ENCODE data around the gene DCAF15.
"Not testable (repeated sequence)": the region's sequence is repeated elsewhere in the genome, so short reads cannot be mapped to it uniquely, and the experiment has no call there.

Gene DCAF15

DNA sequence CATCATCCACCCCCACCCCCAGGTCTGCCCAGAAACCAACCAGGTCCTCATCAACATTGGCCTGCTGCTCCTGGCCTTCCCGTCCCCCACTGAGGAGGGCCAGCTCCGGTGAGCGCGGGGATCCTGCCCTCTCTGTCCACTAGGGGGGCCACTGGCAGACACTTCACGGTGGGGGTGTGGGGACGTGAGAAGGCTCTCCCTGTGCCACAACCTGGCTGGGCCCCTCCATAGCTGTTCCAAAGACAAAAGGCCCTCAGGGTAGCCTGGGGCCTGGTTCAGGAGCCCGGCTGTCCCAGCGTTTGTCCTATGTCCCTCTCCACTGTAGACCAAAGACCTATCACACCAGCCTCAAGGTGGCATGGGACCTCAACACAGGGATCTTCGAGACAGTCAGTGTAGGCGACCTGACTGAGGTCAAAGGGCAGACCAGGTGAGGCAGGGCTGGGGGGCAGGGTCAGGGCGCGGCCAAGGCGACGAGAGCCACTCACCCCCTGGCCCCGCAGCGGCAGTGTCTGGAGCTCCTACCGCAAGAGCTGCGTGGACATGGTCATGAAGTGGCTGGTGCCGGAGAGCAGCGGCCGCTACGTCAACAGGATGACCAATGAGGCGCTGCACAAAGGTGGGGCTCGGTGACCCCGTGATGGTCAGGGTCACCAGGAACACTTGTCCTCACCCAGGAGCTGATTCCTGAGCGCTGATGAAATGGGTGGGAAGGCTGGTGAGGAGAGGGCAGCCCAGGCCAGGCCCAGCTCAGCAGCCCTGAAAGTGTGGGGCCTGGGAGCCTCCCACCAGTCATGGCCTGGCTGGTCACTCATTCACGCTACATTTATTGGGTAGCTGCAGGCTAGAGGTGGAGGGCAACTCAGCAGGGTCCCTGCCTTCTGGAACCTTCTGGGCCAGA is 7.9 kb downstream of the DCAF15 start:
- H3K9ac ChIP-seq (ENCODE audit: low read depth, low read length), result no peak overlapping the region
- H3K36me3 ChIP-seq (ENCODE audit: insufficient read depth, low read length), result peaks cover 20% of the 10 kb centered on the region
- H3K9me3 ChIP-seq (ENCODE audit: control insufficient read depth, insufficient read depth, low read length), result no peaks in the 10 kb centered on the region
- no peaks in the 10 kb centered on the region; the same call in 1 of the 2 replicates for H3K4me1 ChIP-seq (ENCODE audit: insufficient read depth, low read length)

DNA sequence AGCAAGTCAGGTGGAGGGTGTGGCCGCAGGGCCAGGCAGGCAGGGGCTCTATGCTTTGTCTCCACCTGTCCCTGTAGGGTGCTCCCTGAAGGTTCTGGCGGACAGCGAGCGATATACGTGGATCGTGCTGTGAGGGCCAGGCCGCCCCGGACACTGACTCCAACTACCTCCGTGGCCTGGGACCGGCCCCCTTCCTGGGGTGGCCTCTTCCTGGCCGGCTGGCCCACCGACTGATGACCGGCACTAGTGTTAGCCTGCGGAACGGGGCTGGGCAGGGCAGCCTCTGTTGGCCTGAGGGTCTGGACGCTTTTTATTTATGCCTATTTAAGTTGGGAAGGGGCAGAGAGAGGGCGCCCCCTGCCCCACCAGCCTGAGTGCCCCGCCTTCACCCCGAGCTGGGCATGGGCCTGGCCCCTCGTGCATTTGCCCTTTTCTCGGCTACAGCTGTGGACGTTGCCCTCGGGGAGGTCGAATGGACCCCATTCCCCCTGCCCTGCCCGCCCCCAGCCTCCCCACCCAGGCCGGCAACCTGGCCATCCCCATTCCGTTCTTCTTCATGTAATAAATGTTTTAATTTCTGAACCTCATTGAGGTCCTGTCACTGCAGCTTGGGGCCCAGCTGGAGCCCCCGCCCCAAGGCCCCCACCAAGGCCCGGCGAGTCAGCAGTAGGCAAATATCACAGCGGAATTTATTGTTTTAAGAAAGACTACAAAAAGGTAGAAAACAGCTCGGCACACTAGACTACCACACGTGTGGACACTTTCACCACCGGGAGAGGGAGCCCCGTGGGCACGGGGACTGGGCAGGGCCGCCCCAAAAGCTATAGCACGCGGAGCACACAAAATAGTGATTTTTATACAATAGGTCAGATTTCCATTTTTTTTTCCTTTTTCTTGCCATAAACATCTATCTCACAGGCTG is 8.8 kb downstream of the DCAF15 start:
- no peaks in the 10 kb centered on the region; the same call in 1 of the 2 replicates for H3K4me1 ChIP-seq (ENCODE audit: insufficient read depth, low read length)
- peaks cover 18% of the 10 kb centered on the region for H3K36me3 ChIP-seq (ENCODE audit: insufficient read depth, low read length)
- H3K9ac ChIP-seq (ENCODE audit: low read depth, low read length), result peak overlapping the region; percentile 12; the same call in 1 of the 2 replicates
- no peaks in the 10 kb centered on the region for H3K9me3 ChIP-seq (ENCODE audit: control insufficient read depth, insufficient read depth, low read length)

DNA sequence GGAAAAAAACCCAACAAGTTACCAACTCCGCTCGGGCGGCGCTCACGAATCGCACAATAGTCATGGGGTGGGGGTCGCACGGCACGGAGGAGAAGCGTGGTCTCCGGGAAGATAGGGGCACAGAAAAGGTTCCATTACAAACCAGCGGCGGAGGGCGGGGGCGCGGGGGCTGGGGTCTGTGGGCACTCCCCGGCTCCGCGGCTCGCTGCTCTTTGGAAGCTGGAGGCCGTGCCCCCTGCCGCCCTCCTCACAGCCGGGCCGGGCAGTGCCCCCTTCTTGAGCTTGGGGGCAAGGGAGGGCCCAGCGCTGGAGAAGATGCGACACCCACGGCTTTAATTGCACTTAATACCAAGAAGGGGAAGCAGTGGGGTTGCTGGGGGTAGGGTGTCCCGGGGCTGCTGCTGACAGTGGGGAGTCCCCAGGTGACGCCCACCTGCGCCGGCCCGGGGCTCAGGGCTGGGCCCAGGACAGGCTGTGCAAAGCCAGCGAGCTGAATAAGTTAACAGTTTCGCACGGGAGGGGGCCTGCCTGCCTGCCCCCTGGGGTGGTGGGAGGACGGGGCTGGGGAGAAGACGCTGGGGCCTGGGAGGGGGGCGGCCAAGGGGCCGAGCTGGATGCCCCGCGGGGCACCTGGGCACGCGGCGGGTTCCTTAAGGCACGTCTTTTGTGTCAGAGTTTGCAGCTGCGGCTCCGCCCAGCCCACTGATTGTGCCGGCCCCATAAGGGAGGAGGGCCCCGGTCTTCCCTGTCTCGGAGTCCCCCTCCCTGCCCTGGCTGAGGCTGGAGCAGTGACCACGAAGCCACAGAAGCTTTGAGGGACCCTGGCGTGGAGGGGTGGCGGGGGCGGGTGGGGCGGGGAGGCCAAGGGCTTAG is 9.8 kb downstream of the DCAF15 start:
- Histone ChIP-seq H3K36me3 (ENCODE audit: insufficient read depth, low read length) (peaks cover 9% of the 10 kb centered on the region), H3K4me1 (ENCODE audit: insufficient read depth, low read length) (no peaks in the 10 kb centered on the region; the same call in 1 of the 2 replicates)

DNA sequence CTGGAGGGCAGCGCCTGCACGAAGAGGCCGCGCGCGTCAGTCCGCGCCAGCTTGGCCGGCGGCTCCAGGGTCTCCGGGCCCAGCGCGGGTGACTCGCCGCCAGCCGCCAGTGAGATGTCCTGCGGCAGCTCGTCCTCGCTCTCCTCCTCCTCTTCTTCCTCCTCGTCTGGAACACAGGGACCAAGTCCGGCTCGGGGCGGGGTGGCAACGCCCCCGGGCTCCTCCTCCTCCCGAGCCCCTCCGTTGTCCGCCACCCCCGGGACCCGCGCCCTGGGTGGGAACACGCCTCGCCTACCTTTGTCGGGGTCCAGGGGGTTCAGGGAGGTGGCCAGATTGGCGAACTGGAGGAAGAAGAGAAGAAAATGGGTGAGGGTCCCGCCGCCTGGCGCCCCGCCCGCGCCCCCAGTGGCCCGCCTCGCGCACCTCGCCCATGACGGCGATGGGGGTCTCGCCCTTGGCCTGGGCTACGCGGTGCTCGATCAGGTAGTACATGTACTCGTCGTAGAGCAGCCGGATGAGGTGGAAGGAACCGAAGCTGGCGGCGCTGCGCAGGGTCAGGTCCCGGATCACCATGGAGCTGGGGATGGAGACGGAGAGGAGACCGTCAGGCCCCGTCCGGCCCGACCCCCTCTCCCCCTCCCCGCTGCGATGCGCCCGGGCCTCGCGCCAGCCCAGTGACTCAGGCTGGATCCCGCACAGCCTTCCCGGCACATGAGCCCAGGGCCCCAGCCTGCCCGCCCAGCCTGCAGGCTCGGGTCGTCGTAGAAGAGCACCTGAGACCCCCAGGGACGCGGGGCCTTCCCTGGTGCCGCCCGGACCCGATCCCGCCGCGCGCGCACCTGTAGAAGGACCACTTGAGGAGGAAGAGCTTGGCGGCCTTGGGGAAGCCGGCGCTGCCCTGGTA is 10.6 kb downstream of the DCAF15 start:
- peak overlapping the region; percentile 51; the same call in 1 of the 2 replicates for H3K9ac ChIP-seq (ENCODE audit: low read depth, low read length)
- H3K4me1 ChIP-seq (ENCODE audit: insufficient read depth, low read length), result no peaks in the 10 kb centered on the region; the same call in 1 of the 2 replicates
- H3K9me3 ChIP-seq (ENCODE audit: control insufficient read depth, insufficient read depth, low read length), result no peaks in the 10 kb centered on the region
- H3K36me3 ChIP-seq (ENCODE audit: insufficient read depth, low read length), result peaks cover under 1% of the 10 kb centered on the region; the same call in 1 of the 2 replicates

More for the DNA sequence above, 9.8 kb downstream of the DCAF15 start:
- Histone ChIP-seq H3K9ac (ENCODE audit: low read depth, low read length) (peak overlapping the region; percentile 40; the same call in 1 of the 2 replicates), H3K9me3 (ENCODE audit: control insufficient read depth, insufficient read depth, low read length) (no peaks in the 10 kb centered on the region)

DNA sequence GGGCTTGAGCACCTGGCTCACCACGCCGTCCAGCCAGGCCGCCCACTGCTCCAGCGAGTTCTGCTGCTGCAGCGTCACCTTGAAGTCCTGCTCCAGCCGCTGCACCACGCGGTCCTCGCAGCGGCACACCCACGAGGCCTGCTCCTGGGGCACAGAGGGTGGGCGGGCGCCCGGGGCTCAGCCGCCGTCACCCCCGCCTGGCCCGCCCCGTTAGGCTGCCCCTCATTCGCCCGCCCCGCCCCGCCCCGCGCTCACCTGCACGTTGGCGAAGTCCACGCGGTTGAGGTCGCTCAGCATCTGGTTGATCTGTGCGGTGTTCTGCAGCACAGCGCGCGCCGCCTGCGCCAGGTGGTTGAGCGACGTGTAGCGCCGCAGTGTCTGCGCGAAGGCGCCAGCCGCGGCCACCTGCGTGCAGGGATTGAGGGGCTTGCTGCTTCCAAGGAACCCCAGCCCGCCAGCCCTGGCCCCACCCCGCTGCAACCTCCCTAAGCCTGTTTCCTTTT is 11.3 kb downstream of the DCAF15 start:
- Histone ChIP-seq H3K4me1 (ENCODE audit: insufficient read depth, low read length) (no peaks in the 10 kb centered on the region; the same call in 1 of the 2 replicates), H3K36me3 (ENCODE audit: insufficient read depth, low read length) (no peaks in the 10 kb centered on the region), H3K9me3 (ENCODE audit: control insufficient read depth, insufficient read depth, low read length) (no peaks in the 10 kb centered on the region), H3K9ac (ENCODE audit: low read depth, low read length) (peak overlapping the region; percentile 51; the same call in 1 of the 2 replicates)

DNA sequence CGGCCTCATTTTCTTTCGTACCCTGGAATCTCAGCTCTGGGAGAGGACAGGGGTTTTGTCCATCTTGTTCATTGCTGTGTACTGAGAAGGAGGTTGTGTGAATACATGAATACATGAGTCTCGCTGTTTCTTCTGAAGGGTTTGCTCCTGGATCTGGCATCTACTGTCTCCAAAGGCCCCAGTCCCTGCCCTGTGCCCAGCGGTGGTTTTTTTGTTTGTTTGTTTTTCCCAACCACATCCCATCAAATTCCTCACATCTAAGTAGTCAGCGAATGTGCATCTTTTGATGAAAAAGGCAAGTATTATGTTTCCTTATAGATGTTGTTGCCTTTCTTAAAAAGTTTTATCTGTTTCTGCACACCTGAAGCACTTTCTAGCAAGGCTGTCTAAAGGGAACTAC is 12.5 kb downstream of the DCAF15 start:
- Histone ChIP-seq H3K4me1 (ENCODE audit: insufficient read depth, low read length) (no peaks in the 10 kb centered on the region; the same call in 1 of the 2 replicates), H3K36me3 (ENCODE audit: insufficient read depth, low read length) (no peaks in the 10 kb centered on the region), H3K9me3 (ENCODE audit: control insufficient read depth, insufficient read depth, low read length) (no peaks in the 10 kb centered on the region), H3K9ac (ENCODE audit: low read depth, low read length) (no peak overlapping the region)

DNA sequence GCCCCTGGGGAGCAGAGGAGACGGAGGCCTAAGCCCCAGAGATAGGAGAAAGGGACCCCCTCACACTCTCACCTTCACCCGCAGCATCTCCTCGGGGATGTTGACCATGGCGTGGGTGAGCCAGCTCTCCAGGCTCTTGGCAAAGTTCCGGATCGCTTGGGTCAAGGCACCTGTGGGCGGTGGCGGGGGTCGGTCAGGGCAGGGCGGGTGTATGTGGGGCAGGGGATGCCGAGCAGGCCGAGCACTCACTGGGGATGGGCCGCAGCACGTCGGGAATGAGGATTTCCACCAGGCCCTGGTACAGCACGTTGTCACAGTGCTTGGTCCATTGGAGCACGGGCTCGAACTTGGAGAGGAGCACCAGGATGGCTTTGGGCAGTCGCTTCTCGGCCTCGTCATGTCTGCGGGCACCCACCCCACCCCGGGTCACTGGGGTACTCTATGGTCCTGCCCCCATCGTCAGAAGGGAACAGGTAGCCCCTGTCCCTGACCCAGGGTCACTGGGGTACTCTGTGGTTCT is 13.1 kb downstream of the DCAF15 start:
- Histone ChIP-seq H3K9me3 (ENCODE audit: control insufficient read depth, insufficient read depth, low read length) (no peaks in the 10 kb centered on the region), H3K9ac (ENCODE audit: low read depth, low read length) (no peak overlapping the region), H3K4me1 (ENCODE audit: insufficient read depth, low read length) (no peaks in the 10 kb centered on the region; the same call in 1 of the 2 replicates), H3K36me3 (ENCODE audit: insufficient read depth, low read length) (no peaks in the 10 kb centered on the region)

DNA sequence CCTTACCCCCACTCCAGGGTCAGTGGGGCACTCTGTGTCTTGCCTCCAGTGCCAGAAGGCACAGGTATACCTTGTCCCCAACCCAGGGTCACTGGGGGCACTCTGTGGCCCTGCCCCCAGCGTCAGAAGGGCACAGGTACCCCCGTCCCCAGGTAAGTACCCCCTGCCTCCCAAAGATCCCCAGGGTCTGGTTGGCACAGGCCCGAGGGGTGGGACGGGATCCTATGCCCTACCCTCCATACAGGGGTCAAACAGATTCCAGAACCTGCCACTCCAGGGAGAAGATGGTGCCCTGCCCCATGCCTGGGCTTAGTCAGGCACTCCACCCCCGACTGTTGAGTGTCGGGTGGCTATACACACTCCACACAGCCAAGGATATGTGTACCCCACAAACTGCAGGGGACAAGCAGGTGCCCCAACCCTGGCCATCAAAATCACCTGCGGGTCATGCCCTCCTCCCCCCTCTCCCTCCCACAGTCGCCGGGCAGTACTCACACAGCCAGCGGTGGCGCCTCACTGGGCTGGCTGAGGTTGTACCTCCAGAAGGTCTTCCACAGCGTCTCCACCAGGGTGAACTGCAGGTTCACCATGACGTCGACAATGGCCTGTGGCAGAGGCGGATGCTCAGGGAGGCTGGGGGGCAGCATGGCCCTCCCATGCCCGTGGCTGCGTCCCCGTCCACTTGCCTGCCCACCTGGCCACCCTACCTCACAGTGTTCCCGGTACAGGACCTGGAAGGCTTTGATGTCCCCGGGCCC is 13.8 kb downstream of the DCAF15 start:
- Histone ChIP-seq H3K9me3 (ENCODE audit: control insufficient read depth, insufficient read depth, low read length) (no peaks in the 10 kb centered on the region), H3K4me1 (ENCODE audit: insufficient read depth, low read length) (no peaks in the 10 kb centered on the region; the same call in 1 of the 2 replicates), H3K9ac (ENCODE audit: low read depth, low read length) (no peak overlapping the region), H3K36me3 (ENCODE audit: insufficient read depth, low read length) (no peaks in the 10 kb centered on the region)

DNA sequence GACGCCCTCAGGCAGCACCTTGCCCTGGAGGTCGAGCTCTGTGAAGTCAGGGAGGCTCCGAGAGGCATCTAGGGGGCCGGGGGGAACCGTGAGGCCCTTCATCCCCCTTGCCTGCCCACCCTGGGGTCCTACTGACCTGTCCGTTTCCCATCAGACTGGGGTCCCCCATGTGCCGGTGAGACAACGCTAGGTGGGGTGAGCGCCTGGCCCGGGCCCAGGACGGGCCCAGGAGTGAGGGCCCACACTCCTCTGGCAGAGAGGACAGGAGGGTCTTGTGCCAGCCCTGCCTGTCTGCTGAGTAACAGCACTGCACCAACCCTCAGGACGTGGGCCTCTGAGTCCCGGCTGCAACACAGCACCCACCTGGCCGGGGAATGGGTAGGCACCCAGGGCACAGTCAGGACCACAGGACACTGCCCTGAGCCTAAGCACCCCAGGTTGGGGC is 14.4 kb downstream of the DCAF15 start:
- Histone ChIP-seq H3K4me1 (ENCODE audit: insufficient read depth, low read length) (no peaks in the 10 kb centered on the region), H3K9ac (ENCODE audit: low read depth, low read length) (no peak overlapping the region), H3K9me3 (ENCODE audit: control insufficient read depth, insufficient read depth, low read length) (no peaks in the 10 kb centered on the region), H3K36me3 (ENCODE audit: insufficient read depth, low read length) (no peaks in the 10 kb centered on the region)

DNA sequence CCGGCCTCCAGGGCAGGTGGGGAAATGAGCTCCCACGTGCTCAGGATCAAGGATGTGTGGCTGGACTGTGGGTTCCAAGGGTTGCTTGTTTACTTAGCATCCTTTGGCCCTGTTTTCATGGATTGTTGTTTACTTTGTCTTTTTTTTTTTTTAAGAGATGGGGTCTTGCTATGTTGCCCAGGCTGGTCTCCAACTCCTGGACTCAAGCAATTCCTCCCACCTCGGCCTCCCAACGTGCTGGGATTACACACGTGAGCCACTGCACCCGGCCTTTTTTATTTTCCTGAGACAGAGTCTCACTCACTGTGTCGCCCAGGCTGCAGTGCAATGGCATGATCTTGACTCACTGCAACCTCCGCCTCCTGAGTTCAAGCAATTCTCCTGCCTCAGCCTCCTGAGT is 14.9 kb downstream of the DCAF15 start:
- not testable (repeated sequence) for H3K36me3 ChIP-seq (ENCODE audit: insufficient read depth, low read length); H3K9me3 ChIP-seq (ENCODE audit: control insufficient read depth, insufficient read depth, low read length); H3K4me1 ChIP-seq (ENCODE audit: insufficient read depth, low read length); H3K9ac ChIP-seq (ENCODE audit: low read depth, low read length)

DNA sequence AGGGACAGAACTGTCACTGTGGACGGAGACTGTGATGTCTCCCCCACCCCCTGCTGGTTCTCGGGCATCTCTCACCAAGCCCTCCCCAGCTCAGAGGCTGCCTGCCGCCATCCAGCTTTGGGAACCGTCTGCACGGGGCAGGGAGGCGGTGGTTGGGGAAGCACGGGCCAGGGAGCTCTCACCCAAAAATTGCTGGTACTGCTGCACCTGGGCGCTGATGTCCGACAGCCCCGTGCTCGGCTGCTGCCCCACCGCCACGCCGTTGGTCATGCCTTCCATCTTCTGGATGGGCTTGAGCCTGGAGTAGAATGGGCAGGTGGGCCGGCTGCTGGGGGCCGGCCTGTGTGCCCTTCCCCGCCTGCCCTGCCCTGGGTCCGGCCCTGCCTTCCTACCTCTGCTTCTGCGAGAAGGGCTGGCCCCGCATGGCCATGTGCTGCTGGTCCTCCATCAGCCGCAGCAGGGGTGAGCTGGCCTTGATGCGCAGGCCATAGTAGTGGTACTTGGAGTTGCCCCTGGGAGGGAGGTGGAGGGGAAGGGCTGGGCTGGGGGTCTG is 16.1 kb downstream of the DCAF15 start:
- H3K9me3 ChIP-seq (ENCODE audit: control insufficient read depth, insufficient read depth, low read length), result no peaks in the 10 kb centered on the region
- H3K36me3 ChIP-seq (ENCODE audit: insufficient read depth, low read length), result 0 out of 2 replicates have a peak, but pooled peaks cover 3% of the 10 kb centered on the region
- no peak overlapping the region for H3K9ac ChIP-seq (ENCODE audit: low read depth, low read length)
- H3K4me1 ChIP-seq (ENCODE audit: insufficient read depth, low read length), result no peaks in the 10 kb centered on the region

DNA sequence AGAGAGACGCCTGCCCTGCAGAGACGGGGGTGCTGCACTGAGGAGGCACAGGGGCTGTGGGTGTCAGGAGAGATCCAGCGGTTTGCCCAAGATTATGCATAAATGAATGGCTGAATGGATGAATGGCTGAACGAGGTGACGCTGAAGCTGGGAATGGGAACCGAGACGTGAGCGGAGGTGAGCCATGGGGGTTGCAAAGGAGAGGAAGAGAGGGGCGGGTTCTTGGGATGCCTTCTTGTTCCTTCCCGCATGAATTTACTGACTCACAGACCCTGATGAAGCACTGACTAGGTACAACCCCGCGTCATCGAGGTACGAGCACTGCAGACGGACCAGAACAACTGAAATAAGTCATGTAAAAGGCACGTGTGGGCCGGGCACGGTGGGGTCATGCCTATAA is 16.7 kb downstream of the DCAF15 start:
- Histone ChIP-seq H3K36me3 (ENCODE audit: insufficient read depth, low read length) (0 out of 2 replicates have a peak, but pooled peaks cover 3% of the 10 kb centered on the region), H3K9ac (ENCODE audit: low read depth, low read length) (no peak overlapping the region), H3K4me1 (ENCODE audit: insufficient read depth, low read length) (no peaks in the 10 kb centered on the region), H3K9me3 (ENCODE audit: control insufficient read depth, insufficient read depth, low read length) (no peaks in the 10 kb centered on the region)
